Activated CD4-positive, alpha-beta T cell treated with anti-CD3 and anti-CD28 coated beads, Interleukin-2, amount 10 ng/mL, durations not matched to agents 7 days and 5 days (primary cell): ENCODE results near the gene TLR8. TPM values are rescaled to one million over a fixed set of nuclear protein-coding genes. Genes with fewer than 3 reads are reported as not detected.

Experiments used
- CTCF ChIA-PET: fragments of 350-600 bp; sonication (Branson Sonifier 250); formaldehyde crosslinking; loops from one replicate; lab custom pipeline; 2021; ENCODE audit warnings: antibody characterized with exemption; lab: Charles Lee
- POLR2A ChIA-PET: fragments of 350-600 bp; sonication (Branson Sonifier 250); formaldehyde crosslinking; loops from one replicate; lab custom pipeline; 2021; ENCODE audit warnings: antibody characterized with exemption; lab: Charles Lee
- DNase-seq: peaks from one replicate; pipeline ENCODE4 v3.0.0-alpha.2; 2020
- H3K27ac Mint-ChIP-seq: one replicate; pipeline ENCODE4 v1.8.0; 2021; ENCODE audit warnings: mild to moderate bottlenecking, moderate library complexity, mixed read lengths
- H3K27me3 Mint-ChIP-seq: one replicate; pipeline ENCODE4 v1.8.0; 2021; ENCODE audit warnings: mixed read lengths
- H3K36me3 Mint-ChIP-seq: one replicate; pipeline ENCODE4 v1.8.0; 2021; ENCODE audit warnings: low read depth, mixed read lengths
- H3K4me1 Mint-ChIP-seq: one replicate; pipeline ENCODE4 v1.8.0; 2021; ENCODE audit warnings: mixed read lengths
- H3K4me3 Mint-ChIP-seq: one replicate; pipeline ENCODE4 v1.8.0; 2021; ENCODE audit warnings: mild to moderate bottlenecking, moderate library complexity, mixed read lengths
- H3K9me3 Mint-ChIP-seq: one replicate; pipeline ENCODE4 v1.8.0; 2021; ENCODE audit warnings: mixed read lengths
- total RNA-seq, 2 experiments: library from RNA; stranded (reverse); gene quantifications; one replicate each; pipeline ENCODE4 v1.2.3, GENCODE V29; 2021

The TLR8 gene
- total RNA-seq, 2 experiments from 2014 or later = not detected

DNA sequence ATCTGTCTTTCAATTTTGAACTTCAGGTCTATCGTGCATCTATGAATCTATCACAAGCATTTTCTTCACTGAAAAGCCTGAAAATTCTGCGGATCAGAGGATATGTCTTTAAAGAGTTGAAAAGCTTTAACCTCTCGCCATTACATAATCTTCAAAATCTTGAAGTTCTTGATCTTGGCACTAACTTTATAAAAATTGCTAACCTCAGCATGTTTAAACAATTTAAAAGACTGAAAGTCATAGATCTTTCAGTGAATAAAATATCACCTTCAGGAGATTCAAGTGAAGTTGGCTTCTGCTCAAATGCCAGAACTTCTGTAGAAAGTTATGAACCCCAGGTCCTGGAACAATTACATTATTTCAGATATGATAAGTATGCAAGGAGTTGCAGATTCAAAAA, 19.9 kb upstream of the TLR8 start:
- H3K4me3 Mint-ChIP-seq = no peak overlapping the region
- DNase-seq = no peak
- ChIA-PET POLR2A (no interaction called here), CTCF (interaction anchor here (0.7 kb wide), 1 partner anchor 58 kb away, joined by 3 read pairs; no protein-coding TSS in a partner anchor)
- peaks cover 5% of the 10 kb centered on the region for H3K27me3 Mint-ChIP-seq
- peaks cover 31% of the 10 kb centered on the region for H3K4me1 Mint-ChIP-seq
- no peak overlapping the region for H3K27ac Mint-ChIP-seq
- peaks cover 4% of the 10 kb centered on the region for H3K36me3 Mint-ChIP-seq
- peaks cover 5% of the 10 kb centered on the region for H3K9me3 Mint-ChIP-seq

DNA sequence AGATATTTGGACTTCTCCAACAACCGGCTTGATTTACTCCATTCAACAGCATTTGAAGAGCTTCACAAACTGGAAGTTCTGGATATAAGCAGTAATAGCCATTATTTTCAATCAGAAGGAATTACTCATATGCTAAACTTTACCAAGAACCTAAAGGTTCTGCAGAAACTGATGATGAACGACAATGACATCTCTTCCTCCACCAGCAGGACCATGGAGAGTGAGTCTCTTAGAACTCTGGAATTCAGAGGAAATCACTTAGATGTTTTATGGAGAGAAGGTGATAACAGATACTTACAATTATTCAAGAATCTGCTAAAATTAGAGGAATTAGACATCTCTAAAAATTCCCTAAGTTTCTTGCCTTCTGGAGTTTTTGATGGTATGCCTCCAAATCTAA, 19.3 kb upstream of the TLR8 start:
- CTCF ChIA-PET = interaction anchor here (0.7 to 1.4 kb wide), 2 partner anchors 34 to 59 kb away, joined by 3 to 4 read pairs; no protein-coding TSS in a partner anchor
- Mint-ChIP-seq H3K27ac (no peak overlapping the region), H3K27me3 (peaks cover 5% of the 10 kb centered on the region), H3K36me3 (peaks cover 4% of the 10 kb centered on the region), H3K4me3 (no peak overlapping the region), H3K9me3 (peaks cover 5% of the 10 kb centered on the region), H3K4me1 (peaks cover 37% of the 10 kb centered on the region)
- POLR2A ChIA-PET = no interaction called here
- no peak for DNase-seq

DNA sequence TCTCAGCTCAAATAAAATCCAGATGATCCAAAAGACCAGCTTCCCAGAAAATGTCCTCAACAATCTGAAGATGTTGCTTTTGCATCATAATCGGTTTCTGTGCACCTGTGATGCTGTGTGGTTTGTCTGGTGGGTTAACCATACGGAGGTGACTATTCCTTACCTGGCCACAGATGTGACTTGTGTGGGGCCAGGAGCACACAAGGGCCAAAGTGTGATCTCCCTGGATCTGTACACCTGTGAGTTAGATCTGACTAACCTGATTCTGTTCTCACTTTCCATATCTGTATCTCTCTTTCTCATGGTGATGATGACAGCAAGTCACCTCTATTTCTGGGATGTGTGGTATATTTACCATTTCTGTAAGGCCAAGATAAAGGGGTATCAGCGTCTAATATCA, 18.7 kb upstream of the TLR8 start:
- H3K4me1 Mint-ChIP-seq = peaks cover 44% of the 10 kb centered on the region
- no peak for DNase-seq
- peak overlapping the region; percentile 50 for H3K27ac Mint-ChIP-seq
- POLR2A ChIA-PET = no interaction called here
- H3K36me3 Mint-ChIP-seq = peaks cover 4% of the 10 kb centered on the region
- H3K27me3 Mint-ChIP-seq = peaks cover 5% of the 10 kb centered on the region
- peaks cover 5% of the 10 kb centered on the region for H3K9me3 Mint-ChIP-seq
- no peak overlapping the region for H3K4me3 Mint-ChIP-seq
- CTCF ChIA-PET = interaction anchor here (0.6 to 2.4 kb wide), 4 partner anchors 35 to 187 kb away, joined by 3 to 12 read pairs (median 4); no protein-coding TSS in a partner anchor

DNA sequence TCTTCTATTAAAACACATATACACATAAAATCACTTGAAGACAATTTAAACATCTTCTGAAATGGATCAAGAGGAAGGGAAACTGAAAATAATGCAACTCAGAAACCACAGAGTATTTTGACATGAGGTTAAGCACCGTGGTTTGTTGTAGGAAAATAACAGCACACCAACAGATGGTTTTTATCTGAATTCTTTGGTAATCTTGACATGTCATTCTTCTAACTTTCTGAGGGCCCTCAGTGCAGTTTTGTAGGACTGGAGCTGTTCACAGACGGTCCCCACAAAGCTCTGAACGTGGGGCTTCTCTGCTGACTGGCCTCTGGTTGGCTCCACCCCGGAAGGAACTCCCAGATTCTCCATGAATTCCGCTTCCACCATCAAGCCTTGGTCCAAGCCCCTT, 16.0 kb upstream of the TLR8 start:
- Mint-ChIP-seq H3K4me3 (peak overlapping the region; percentile 47), H3K9me3 (peaks cover 5% of the 10 kb centered on the region), H3K4me1 (peaks cover 60% of the 10 kb centered on the region), H3K27me3 (peaks cover 4% of the 10 kb centered on the region), H3K36me3 (peaks cover 4% of the 10 kb centered on the region), H3K27ac (peak overlapping the region; percentile 94)
- ChIA-PET POLR2A (no interaction called here), CTCF (interaction anchor here (0.9 to 1.4 kb wide), 3 partner anchors 13 to 76 kb away, joined by 3 to 9 read pairs (median 3); no protein-coding TSS in a partner anchor)
- peak; percentile 47 for DNase-seq

DNA sequence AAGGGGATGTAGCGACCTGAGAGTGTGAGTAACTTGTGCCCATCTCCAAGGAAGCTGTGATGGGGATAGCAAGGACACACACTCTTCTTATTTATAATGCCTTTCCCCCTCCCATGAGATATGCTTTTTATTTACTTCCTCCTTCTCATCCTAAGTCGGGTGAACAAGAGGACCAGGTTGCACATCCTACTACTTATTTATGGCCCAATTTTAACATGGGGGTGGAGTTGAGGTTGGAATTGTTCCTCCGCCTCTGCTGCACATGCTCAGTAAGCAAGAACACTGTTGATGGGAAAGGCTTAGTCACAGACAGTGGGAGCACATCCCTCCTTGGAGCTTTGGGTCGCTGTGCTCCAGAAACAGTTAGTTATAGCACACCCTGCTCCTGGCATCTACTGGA, 15.2 kb upstream of the TLR8 start:
- Mint-ChIP-seq H3K36me3 (peaks cover 4% of the 10 kb centered on the region), H3K9me3 (peaks cover 5% of the 10 kb centered on the region), H3K27me3 (no peaks in the 10 kb centered on the region), H3K4me3 (no peak overlapping the region), H3K27ac (peak overlapping the region; percentile 94), H3K4me1 (peaks cover 60% of the 10 kb centered on the region)
- ChIA-PET POLR2A (no interaction called here), CTCF (interaction anchor here (0.9 to 1.4 kb wide), 3 partner anchors 13 to 77 kb away, joined by 3 to 9 read pairs (median 3); no protein-coding TSS in a partner anchor)
- DNase-seq = no peak

DNA sequence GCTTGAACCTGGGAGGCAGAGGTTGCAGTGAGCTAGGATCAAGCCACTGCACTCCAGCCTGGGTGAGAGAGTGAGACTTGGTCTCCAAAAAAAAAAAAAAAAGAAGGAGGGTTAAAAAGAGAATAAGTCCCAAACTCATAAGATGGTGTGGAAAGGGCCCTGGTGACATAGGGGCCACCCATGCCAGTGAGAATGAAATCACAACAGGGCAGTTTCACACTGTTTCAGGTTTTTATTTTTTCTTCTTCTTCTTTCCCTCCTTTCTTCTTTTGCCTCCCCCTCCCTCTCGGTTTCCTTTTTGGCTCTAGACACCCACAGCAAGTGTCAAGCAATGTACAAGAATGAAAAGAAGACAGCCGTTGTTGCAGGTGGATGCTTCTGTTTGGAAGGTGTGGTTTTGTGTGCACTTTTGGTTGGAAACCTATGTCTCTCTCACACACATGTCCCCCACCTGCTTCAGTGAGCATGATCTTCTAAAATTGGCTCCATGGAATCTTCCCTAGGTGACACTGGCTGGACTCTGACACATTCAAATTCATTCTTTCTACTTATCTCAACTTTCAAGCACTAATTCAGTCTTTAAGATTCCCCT, 14.4 kb upstream of the TLR8 start:
- peak; percentile 15 for DNase-seq
- Mint-ChIP-seq H3K4me3 (no peak overlapping the region), H3K36me3 (peaks cover 4% of the 10 kb centered on the region), H3K27me3 (no peaks in the 10 kb centered on the region), H3K4me1 (peaks cover 60% of the 10 kb centered on the region), H3K9me3 (peaks cover 5% of the 10 kb centered on the region), H3K27ac (peak overlapping the region; percentile 94)
- ChIA-PET POLR2A (no interaction called here), CTCF (interaction anchor here (1.4 kb wide), 1 partner anchor 78 kb away, joined by 9 read pairs; no protein-coding TSS in a partner anchor)

DNA sequence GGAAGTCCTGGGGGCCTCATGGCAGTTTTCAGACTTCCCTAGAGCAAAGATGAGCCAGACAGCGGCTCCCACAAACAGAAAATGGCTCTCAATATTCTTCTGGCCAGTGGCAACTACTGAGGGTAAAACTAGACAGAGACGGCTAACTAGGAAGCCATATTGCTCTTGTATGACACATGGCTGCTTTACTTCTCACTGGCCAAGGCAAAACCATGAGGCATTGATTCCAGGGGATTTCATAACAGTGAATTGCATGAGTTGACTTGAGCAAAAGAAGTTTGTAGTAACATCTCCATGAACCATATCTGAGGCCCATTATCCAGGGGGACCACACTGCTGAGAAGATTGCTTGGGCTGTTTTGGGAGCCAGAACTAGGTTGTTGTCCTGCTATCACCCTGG, 13.7 kb upstream of the TLR8 start:
- ChIA-PET POLR2A (no interaction called here), CTCF (interaction anchor here (3.6 kb wide), 1 partner anchor 78 kb away, joined by 17 read pairs; no protein-coding TSS in a partner anchor)
- Mint-ChIP-seq H3K36me3 (peaks cover 4% of the 10 kb centered on the region), H3K27ac (peak overlapping the region; percentile 81), H3K9me3 (peaks cover 5% of the 10 kb centered on the region), H3K27me3 (no peaks in the 10 kb centered on the region), H3K4me3 (no peak overlapping the region), H3K4me1 (peaks cover 60% of the 10 kb centered on the region)
- DNase-seq = no peak

DNA sequence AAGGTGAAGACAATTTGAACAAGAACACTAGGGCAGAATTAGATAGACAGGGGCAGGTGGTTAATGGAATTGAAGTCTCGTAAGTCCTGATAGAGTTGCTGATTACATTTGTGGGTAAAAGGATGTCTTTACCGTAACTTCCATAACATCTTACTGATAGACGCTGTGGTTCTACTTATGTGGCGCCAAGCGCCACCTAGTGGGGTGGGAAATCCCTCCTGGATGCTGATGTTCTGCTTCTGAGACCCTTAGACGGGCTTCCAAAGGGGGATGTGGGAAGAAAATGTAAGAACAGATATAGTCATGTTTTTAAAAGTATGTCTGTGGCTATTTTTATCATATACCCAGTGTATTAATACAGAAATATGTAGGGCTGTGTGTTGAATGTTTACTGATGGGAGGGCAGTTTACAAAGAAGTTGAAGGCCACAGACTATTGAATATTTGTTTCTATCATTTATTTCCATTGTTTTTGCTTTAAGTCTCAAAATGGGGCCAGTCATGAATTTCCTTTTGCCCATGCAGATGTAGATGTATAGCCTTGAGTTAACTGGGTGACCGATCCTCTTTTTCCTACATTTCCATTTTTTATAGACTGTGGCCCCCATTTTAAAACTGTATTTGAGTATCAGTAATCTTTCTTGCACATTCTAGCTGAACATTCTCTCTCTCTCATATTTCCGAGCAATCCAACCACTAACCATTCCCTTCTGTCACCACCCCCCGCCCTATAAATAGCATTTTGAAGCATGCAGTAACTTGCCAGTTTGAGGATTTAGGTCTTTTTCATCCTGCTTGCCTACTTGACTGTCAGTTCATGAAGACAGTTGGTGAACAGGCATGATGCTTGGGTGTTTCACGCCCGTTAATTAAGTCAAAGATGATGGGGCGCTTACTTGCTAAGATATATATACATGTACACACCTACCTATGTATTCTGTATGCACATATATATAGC, 12.1 kb upstream of the TLR8 start:
- Mint-ChIP-seq H3K27me3 (no peaks in the 10 kb centered on the region), H3K27ac (no peak overlapping the region), H3K4me3 (no peak overlapping the region), H3K9me3 (peaks cover 4% of the 10 kb centered on the region), H3K4me1 (peaks cover 50% of the 10 kb centered on the region), H3K36me3 (peaks cover 4% of the 10 kb centered on the region)
- DNase-seq = peak; percentile 55
- ChIA-PET CTCF (interaction anchor here (3.6 kb wide), 1 partner anchor 80 kb away, joined by 17 read pairs; no protein-coding TSS in a partner anchor), POLR2A (no interaction called here)

DNA sequence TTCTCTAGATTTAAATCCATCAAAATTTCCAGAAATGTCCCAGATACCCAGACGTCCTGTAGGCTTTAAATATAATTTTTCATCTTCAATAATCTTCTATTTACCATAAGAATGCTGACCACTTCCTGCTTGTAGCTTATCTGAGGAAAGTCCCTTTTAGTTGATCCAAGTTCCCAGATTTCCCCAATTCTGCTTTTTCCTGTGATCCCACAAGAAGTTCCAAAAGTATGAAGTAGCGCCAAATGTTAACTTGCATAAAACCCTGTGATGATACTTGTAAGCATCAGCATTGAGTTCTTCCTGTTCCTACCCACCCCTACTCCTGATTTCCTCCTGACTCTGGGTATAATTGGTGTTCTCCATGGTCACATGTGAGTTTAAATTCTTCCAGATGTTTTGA, 10.6 kb upstream of the TLR8 start:
- Mint-ChIP-seq H3K36me3 (no peaks in the 10 kb centered on the region), H3K27me3 (no peaks in the 10 kb centered on the region), H3K4me1 (peaks cover 35% of the 10 kb centered on the region), H3K4me3 (no peak overlapping the region), H3K27ac (no peak overlapping the region), H3K9me3 (no peaks in the 10 kb centered on the region)
- POLR2A ChIA-PET = no interaction called here
- no peak for DNase-seq
- CTCF ChIA-PET = interaction anchor here (3.6 kb wide), 1 partner anchor 81 kb away, joined by 17 read pairs; no protein-coding TSS in a partner anchor

DNA sequence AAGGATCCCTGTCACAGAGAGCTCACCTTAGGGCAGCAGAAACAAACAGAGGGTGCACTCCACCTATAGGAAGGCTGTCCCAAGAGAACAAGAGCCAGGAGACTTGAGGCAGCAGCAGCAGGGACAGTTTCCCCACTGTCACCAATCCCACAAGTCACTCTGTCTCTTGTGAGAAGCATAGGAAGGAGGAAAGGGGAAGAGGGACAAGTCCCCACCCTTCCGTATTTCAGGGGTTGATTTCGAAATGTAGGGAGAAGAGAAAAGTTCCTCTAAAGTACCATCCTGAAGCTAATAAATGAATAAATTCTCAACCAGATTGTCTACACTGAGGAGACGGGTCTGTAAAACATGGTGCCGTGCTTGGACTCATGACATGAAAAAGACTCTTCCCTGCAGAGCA, 9.5 kb upstream of the TLR8 start:
- H3K36me3 Mint-ChIP-seq = no peaks in the 10 kb centered on the region
- peaks cover 28% of the 10 kb centered on the region for H3K4me1 Mint-ChIP-seq
- no peaks in the 10 kb centered on the region for H3K9me3 Mint-ChIP-seq
- POLR2A ChIA-PET = no interaction called here
- H3K27ac Mint-ChIP-seq = peak overlapping the region; percentile 1
- H3K4me3 Mint-ChIP-seq = no peak overlapping the region
- H3K27me3 Mint-ChIP-seq = peaks cover under 1% of the 10 kb centered on the region
- no peak for DNase-seq
- CTCF ChIA-PET = no interaction called here

DNA sequence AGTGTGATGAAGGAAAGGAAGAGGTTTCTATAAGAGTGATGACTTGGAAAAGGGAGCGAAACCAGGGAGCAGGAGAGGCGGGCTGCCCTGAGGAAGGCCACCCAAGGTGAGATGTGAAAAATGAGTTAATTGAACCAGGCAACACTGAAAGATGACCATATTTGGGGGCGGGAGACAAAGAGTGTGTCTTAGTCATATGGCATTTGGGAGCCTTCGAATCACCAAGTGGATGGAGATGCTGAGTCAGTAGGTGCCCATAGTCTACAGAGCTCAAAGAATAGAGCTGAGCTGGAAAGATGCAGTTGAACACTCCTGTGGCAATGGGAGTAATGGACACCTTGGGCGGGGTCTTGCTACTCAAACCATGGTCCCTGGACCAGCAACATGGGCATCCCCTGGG, 8.3 kb upstream of the TLR8 start:
- no peak overlapping the region for H3K4me3 Mint-ChIP-seq
- no peak overlapping the region for H3K27ac Mint-ChIP-seq
- peaks cover 7% of the 10 kb centered on the region for H3K27me3 Mint-ChIP-seq
- DNase-seq = no peak
- H3K9me3 Mint-ChIP-seq = no peaks in the 10 kb centered on the region
- CTCF ChIA-PET = interaction anchor here (1.0 to 1.9 kb wide), 3 partner anchors 49 to 127 kb away, joined by 3 to 6 read pairs (median 5); no protein-coding TSS in a partner anchor
- POLR2A ChIA-PET = no interaction called here
- H3K36me3 Mint-ChIP-seq = no peaks in the 10 kb centered on the region
- peaks cover 18% of the 10 kb centered on the region for H3K4me1 Mint-ChIP-seq

DNA sequence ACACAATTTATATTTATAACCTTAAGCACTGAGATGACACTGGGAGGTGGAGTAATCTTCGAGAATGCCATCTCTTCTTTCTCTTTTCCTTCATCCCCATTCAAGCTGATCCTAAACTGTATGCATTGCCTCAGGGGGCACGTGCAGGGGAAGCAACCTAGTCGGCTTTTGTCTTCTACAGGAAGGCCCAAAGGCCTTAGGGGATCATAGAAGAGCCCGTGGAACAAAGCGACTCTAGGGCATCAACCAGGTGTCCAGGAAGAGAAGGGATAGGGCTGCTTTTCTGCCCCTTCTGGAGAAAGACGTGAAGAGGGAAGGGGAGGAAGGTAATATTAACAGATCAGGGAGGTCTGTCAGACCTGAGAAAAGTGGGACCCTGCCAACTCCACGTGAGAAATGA, 6.9 kb upstream of the TLR8 start:
- Mint-ChIP-seq H3K27me3 (peaks cover 7% of the 10 kb centered on the region), H3K4me1 (peaks cover 7% of the 10 kb centered on the region), H3K9me3 (no peaks in the 10 kb centered on the region), H3K36me3 (no peaks in the 10 kb centered on the region), H3K4me3 (no peak overlapping the region), H3K27ac (no peak overlapping the region)
- DNase-seq = no peak
- ChIA-PET POLR2A (no interaction called here), CTCF (interaction anchor here (2.2 kb wide), 1 partner anchor 84 kb away, joined by 10 read pairs; no protein-coding TSS in a partner anchor)
